Neural cell (in vitro differentiated cells): ENCODE data around the gene NID2.

ENCODE experiments used
- CTCF ChIP-seq: fragments of 450-650 bp; IDR thresholded peaks from 2 replicates; pipeline ENCODE4 v1.5.1; 2014; ENCODE audit warnings: antibody characterized with exemption, mild to moderate bottlenecking, moderate library complexity; ENCODE audit not compliant: poor library complexity, severe bottlenecking
- REST ChIP-seq: IDR thresholded peaks from 2 replicates; pipeline ENCODE4 v1.6.1; 2012; ENCODE audit warnings: borderline replicate concordance
- TAF1 ChIP-seq: IDR thresholded peaks from 2 replicates; pipeline ENCODE4 v1.6.1; 2012; ENCODE audit warnings: low read depth

- TF ChIP-seq CTCF (no peak), TAF1 (no peak), REST (no peak)
Measured at GRCh38 chr14:51993285-51993920, 75.5 kb downstream of the NID2 start.
